ENCODE measurements around the gene NR1H4.
"Not testable (repeated sequence)": the region's sequence is repeated elsewhere in the genome, so short reads cannot be mapped to it uniquely, and the experiment has no call there.

NR1H4 gene

GRCh38 chr12:100473716-100474150 lies at the start of gene NR1H4:
TSS of gene NR1H4 (plus strand) at chr12:100473866. CDS start at chr12:100493324, 19,458 bp downstream.
- no peak for ATAC-seq
- no peak for DNase-seq

- DNase-seq = no peak
- ATAC-seq = no peak
Observed at GRCh38 chr12:100426145-100426544, 47.5 kb upstream of the NR1H4 start.

GRCh38 chr12:100427078-100427477 lies 46.6 kb upstream of the NR1H4 start:
- DNase-seq = no peak
- ATAC-seq = no peak

GRCh38 chr12:100430251-100430650 lies 43.4 kb upstream of the NR1H4 start:
- not testable (repeated sequence) for DNase-seq, ATAC-seq

- no peak for ATAC-seq
- no peak for DNase-seq
Observed at GRCh38 chr12:100433701-100434100, 40.0 kb upstream of the NR1H4 start.

- no peak for DNase-seq
- no peak for ATAC-seq
Observed at GRCh38 chr12:100434177-100434576, 39.5 kb upstream of the NR1H4 start.

GRCh38 chr12:100435957-100436356 lies 37.7 kb upstream of the NR1H4 start:
- ATAC-seq (no peak), DNase-seq (no peak)

GRCh38 chr12:100437038-100437841 lies 36.4 kb upstream of the NR1H4 start:
- no peak for DNase-seq
- no peak for ATAC-seq

GRCh38 chr12:100439797-100440196 lies 33.9 kb upstream of the NR1H4 start:
- no peak for DNase-seq
- ATAC-seq = no peak

GRCh38 chr12:100442403-100442802 lies 31.3 kb upstream of the NR1H4 start:
- DNase-seq (no peak), ATAC-seq (no peak)

GRCh38 chr12:100443434-100443833 lies 30.2 kb upstream of the NR1H4 start:
- no peak for DNase-seq

GRCh38 chr12:100445081-100445481 lies 28.6 kb upstream of the NR1H4 start:
- no peak for ATAC-seq
- no peak for DNase-seq

More at GRCh38 chr12:100443434-100443833, 30.2 kb upstream of the NR1H4 start:
- no peak for ATAC-seq

GRCh38 chr12:100447381-100447780 lies 26.3 kb upstream of the NR1H4 start:
- ATAC-seq (no peak), DNase-seq (no peak)

- ATAC-seq (no peak), DNase-seq (no peak)
Observed at GRCh38 chr12:100448656-100449055, 25.0 kb upstream of the NR1H4 start.

GRCh38 chr12:100450735-100451134 lies 22.9 kb upstream of the NR1H4 start:
- DNase-seq (no peak), ATAC-seq (no peak)

GRCh38 chr12:100453951-100454350 lies 19.7 kb upstream of the NR1H4 start:
- ATAC-seq (no peak), DNase-seq (no peak)

GRCh38 chr12:100455896-100456295 lies 17.8 kb upstream of the NR1H4 start:
- no peak for DNase-seq
- no peak for ATAC-seq

GRCh38 chr12:100458191-100458590 lies 15.5 kb upstream of the NR1H4 start:
- no peak for DNase-seq

GRCh38 chr12:100460702-100461101 lies 13.0 kb upstream of the NR1H4 start:
- DNase-seq (no peak), ATAC-seq (no peak)

More at GRCh38 chr12:100458191-100458590, 15.5 kb upstream of the NR1H4 start:
- ATAC-seq = no peak

- ATAC-seq (no peak), DNase-seq (no peak)
Observed at GRCh38 chr12:100461330-100461973, 12.2 kb upstream of the NR1H4 start.

GRCh38 chr12:100463661-100464060 lies 10.0 kb upstream of the NR1H4 start:
- ATAC-seq (no peak), DNase-seq (no peak)

- ATAC-seq = no peak
- no peak for DNase-seq
Observed at GRCh38 chr12:100464529-100464928, 9.1 kb upstream of the NR1H4 start.

- ATAC-seq (no peak), DNase-seq (no peak)
Observed at GRCh38 chr12:100468126-100468525, 5.5 kb upstream of the NR1H4 start.

GRCh38 chr12:100472325-100472724 lies 1.3 kb upstream of the NR1H4 start:
- no peak for DNase-seq
- ATAC-seq = no peak

All from stimulated activated naive CD8-positive, alpha-beta T cell treated with anti-CD3 and anti-CD28 coated beads, Interleukin-15, Interleukin-2, amounts not matched to agents 100 U/mL and 50 U/mL, for 24 hours (primary cell).